Measurements from ENCODE around the gene AGAP2.

Gene AGAP2

GRCh38 chr12:57765003-57765697, 26.6 kb upstream of the AGAP2 start:
- H3K27ac ChIP-seq (ENCODE audit: extremely low read depth, low read depth, low read length) = no peak overlapping the region
- H3K4me3 ChIP-seq (ENCODE audit: low read depth, low read length) = no peak overlapping the region
- POLR2A ChIA-PET = interaction anchor here (0.8 to 2.5 kb wide), 3 partner anchors 9 to 128 kb away, joined by 3 to 8 read pairs (median 3); no protein-coding TSS in a partner anchor
- TF ChIP-seq ZNF600 (tag by site-specific recombination; IDR thresholded peaks at IDR 0.05) (peak; percentile 93), ZEB2 (tag by site-specific recombination; IDR thresholded peaks at IDR 0.05) (0 out of 2 replicates have a peak, but pooled peaks have one; percentile 18), ZBTB48 (tag by site-specific recombination; IDR thresholded peaks at IDR 0.05) (0 out of 2 replicates have a peak, but pooled peaks have one; percentile 29), ZNF704 (tag by site-specific recombination; IDR thresholded peaks at IDR 0.05) (no peak), ZNF513 (tag by site-specific recombination; IDR thresholded peaks at IDR 0.05) (no peak), ZNF843 (tag by site-specific recombination; IDR thresholded peaks at IDR 0.05) (no peak), ZBTB8A (tag by site-specific recombination; IDR thresholded peaks at IDR 0.05) (peak; percentile 79), ZNF449 (tag by site-specific recombination; IDR thresholded peaks at IDR 0.05) (0 out of 2 replicates have a peak, but pooled peaks have one; percentile 33), REST (tag by site-specific recombination; IDR thresholded peaks at IDR 0.05) (0 out of 2 replicates have a peak, but pooled peaks have one; percentile 13), SP3 (tag by site-specific recombination; IDR thresholded peaks at IDR 0.05) (no peak), ZNF777 (tag by site-specific recombination; IDR thresholded peaks at IDR 0.05; ENCODE audit: borderline replicate concordance) (peak; percentile 24; the same call in 1 of the 2 replicates), ZSCAN18 (tag by site-specific recombination; IDR thresholded peaks at IDR 0.05) (no peak), ZBTB49 (tag by site-specific recombination; IDR thresholded peaks at IDR 0.05; ENCODE audit: low read depth) (no peak), ZBTB17 (tag by site-specific recombination; IDR thresholded peaks at IDR 0.05) (peak; percentile 90), ZBTB20 (tag by site-specific recombination; IDR thresholded peaks at IDR 0.05) (peak; percentile 53; the same call in 1 of the 2 replicates), ZXDB (tag by site-specific recombination; IDR thresholded peaks at IDR 0.05) (peak; percentile 69), PRDM1 (tag by site-specific recombination; IDR thresholded peaks at IDR 0.05) (0 out of 2 replicates have a peak, but pooled peaks have one; percentile 12), ZNF529 (tag by site-specific recombination; IDR thresholded peaks at IDR 0.05; ENCODE audit: insufficient replicate concordance) (no peak), ZBTB1 (tag by site-specific recombination; IDR thresholded peaks at IDR 0.05) (no peak)
- TF ChIP-seq, protein P1, sequence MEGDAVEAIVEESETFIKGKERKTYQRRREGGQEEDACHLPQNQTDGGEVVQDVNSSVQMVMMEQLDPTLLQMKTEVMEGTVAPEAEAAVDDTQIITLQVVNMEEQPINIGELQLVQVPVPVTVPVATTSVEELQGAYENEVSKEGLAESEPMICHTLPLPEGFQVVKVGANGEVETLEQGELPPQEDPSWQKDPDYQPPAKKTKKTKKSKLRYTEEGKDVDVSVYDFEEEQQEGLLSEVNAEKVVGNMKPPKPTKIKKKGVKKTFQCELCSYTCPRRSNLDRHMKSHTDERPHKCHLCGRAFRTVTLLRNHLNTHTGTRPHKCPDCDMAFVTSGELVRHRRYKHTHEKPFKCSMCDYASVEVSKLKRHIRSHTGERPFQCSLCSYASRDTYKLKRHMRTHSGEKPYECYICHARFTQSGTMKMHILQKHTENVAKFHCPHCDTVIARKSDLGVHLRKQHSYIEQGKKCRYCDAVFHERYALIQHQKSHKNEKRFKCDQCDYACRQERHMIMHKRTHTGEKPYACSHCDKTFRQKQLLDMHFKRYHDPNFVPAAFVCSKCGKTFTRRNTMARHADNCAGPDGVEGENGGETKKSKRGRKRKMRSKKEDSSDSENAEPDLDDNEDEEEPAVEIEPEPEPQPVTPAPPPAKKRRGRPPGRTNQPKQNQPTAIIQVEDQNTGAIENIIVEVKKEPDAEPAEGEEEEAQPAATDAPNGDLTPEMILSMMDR (tag by site-specific recombination; IDR thresholded peaks at IDR 0.05) = peak; percentile 87
- TF ChIP-seq, protein P2, sequence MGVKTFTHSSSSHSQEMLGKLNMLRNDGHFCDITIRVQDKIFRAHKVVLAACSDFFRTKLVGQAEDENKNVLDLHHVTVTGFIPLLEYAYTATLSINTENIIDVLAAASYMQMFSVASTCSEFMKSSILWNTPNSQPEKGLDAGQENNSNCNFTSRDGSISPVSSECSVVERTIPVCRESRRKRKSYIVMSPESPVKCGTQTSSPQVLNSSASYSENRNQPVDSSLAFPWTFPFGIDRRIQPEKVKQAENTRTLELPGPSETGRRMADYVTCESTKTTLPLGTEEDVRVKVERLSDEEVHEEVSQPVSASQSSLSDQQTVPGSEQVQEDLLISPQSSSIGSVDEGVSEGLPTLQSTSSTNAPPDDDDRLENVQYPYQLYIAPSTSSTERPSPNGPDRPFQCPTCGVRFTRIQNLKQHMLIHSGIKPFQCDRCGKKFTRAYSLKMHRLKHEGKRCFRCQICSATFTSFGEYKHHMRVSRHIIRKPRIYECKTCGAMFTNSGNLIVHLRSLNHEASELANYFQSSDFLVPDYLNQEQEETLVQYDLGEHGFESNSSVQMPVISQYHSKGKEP (tag by site-specific recombination; IDR thresholded peaks at IDR 0.05) = no peak

More at GRCh38 chr12:57765003-57765697, 26.6 kb upstream of the AGAP2 start:
- H3K4me1 ChIP-seq (ENCODE audit: control insufficient read depth, insufficient read depth, low read length) = peaks cover 15% of the 10 kb centered on the region
- H3K9me3 ChIP-seq (ENCODE audit: control insufficient read depth, insufficient read depth, low read depth, low read length) = no peaks in the 10 kb centered on the region
- CTCF ChIA-PET = interaction anchor here (0.7 to 3.8 kb wide), 3 partner anchors 9 to 140 kb away, joined by 3 to 26 read pairs (median 3); partner anchors contain the start of gene MARCHF9
- peaks cover 0 to 33% of the 10 kb centered on the region in 2 experiments; a peak in 2 of 3 replicates for H3K36me3 ChIP-seq (ENCODE audit: control insufficient read depth in 2 of 2, insufficient read depth in 1 of 2, low read length in 2 of 2)
